ENCODE data around the gene RNF222.

RNF222 gene

GRCh38 chr17:8397636-8398035 is at the start of gene RNF222:
Gene RNF222 (minus strand): TSS chr17:8397827. CDS start chr17:8393461, 4,366 bp downstream.
- no peak for DNase-seq

GRCh38 chr17:8445536-8445935 is 47.9 kb upstream of the RNF222 start:
- DNase-seq = no peak

GRCh38 chr17:8444494-8444893 is 46.9 kb upstream of the RNF222 start:
- no peak for DNase-seq

- no peak for DNase-seq
These were observed 46.1 kb upstream of the RNF222 start for GRCh38 chr17:8443756-8444155.

GRCh38 chr17:8442310-8442709 is 44.7 kb upstream of the RNF222 start:
- no peak for DNase-seq

- DNase-seq = no peak
These were observed 44.1 kb upstream of the RNF222 start for GRCh38 chr17:8441690-8442089.

- no peak for DNase-seq
These were observed 42.1 kb upstream of the RNF222 start for GRCh38 chr17:8439681-8440080.

- DNase-seq = no peak
These were observed 40.8 kb upstream of the RNF222 start for GRCh38 chr17:8438441-8438840.

- no peak for DNase-seq
These were observed 39.2 kb upstream of the RNF222 start for GRCh38 chr17:8436844-8437171.

GRCh38 chr17:8436169-8436843 is 38.7 kb upstream of the RNF222 start:
- DNase-seq = peak; percentile 49

- DNase-seq = peak; percentile 98
These were observed 37.9 kb upstream of the RNF222 start, which contains the start of gene NDEL1 for GRCh38 chr17:8435245-8436168. Gene NDEL1 (plus strand): TSS chr17:8435884. CDS start chr17:8444272, 8,388 bp downstream.

- DNase-seq = peak; percentile 14
These were observed 33.3 kb upstream of the RNF222 start for GRCh38 chr17:8430966-8431365.

GRCh38 chr17:8426802-8427201 is 29.2 kb upstream of the RNF222 start:
- DNase-seq = no peak

- DNase-seq = no peak
These were observed 28.6 kb upstream of the RNF222 start for GRCh38 chr17:8426094-8426720.

- peak; percentile 18 for DNase-seq
These were observed 23.9 kb upstream of the RNF222 start for GRCh38 chr17:8421571-8421970.

- DNase-seq = peak; percentile 22
These were observed 22.7 kb upstream of the RNF222 start for GRCh38 chr17:8420041-8420934.

- DNase-seq = no peak
These were observed 21.7 kb upstream of the RNF222 start for GRCh38 chr17:8419305-8419704.

GRCh38 chr17:8418471-8418870 is 20.8 kb upstream of the RNF222 start:
- no peak for DNase-seq

GRCh38 chr17:8417806-8418205 is 20.2 kb upstream of the RNF222 start:
- DNase-seq = no peak

- DNase-seq = no peak
These were observed 16.3 kb upstream of the RNF222 start for GRCh38 chr17:8413938-8414337.

GRCh38 chr17:8413328-8413727 is 15.7 kb upstream of the RNF222 start:
- DNase-seq = no peak

GRCh38 chr17:8412089-8412488 is 14.5 kb upstream of the RNF222 start:
- no peak for DNase-seq

GRCh38 chr17:8410883-8411238 is 13.2 kb upstream of the RNF222 start:
- DNase-seq = no peak

Measured in fibroblast of upper back skin (primary cell).